H9 (cell line): ENCODE data around the gene RAI1. TPM values are rescaled to one million over a fixed set of nuclear protein-coding genes. Genes with fewer than 3 reads are reported as not detected.

Experiments
- DNase-seq: peaks from one replicate; pipeline ENCODE4 v3.0.0-alpha.2; 2017
- H2AFZ ChIP-seq: one replicate; pipeline ENCODE4 v1.6.1; 2013; ENCODE audit warnings: mild to moderate bottlenecking, low read length, control low read depth, moderate library complexity
- H2AK5ac ChIP-seq: 2 replicates; pipeline ENCODE4 v1.6.1; 2013; ENCODE audit warnings: low read length, control low read depth, mixed read lengths; ENCODE audit not compliant: insufficient read length
- H2BK120ac ChIP-seq: one replicate; pipeline ENCODE4 v1.6.1; 2013; ENCODE audit warnings: low read depth, mild to moderate bottlenecking, low read length, control low read depth, inconsistent platforms; ENCODE audit not compliant: poor library complexity, severe bottlenecking
- H2BK12ac ChIP-seq: 2 replicates; pipeline ENCODE4 v1.6.1; 2013; ENCODE audit warnings: low read length, control low read depth, mixed read lengths, low read depth; ENCODE audit not compliant: insufficient read length
- H2BK15ac ChIP-seq: 2 replicates; pipeline ENCODE4 v1.6.1; 2013; ENCODE audit warnings: low read depth, low read length, control low read depth
- H2BK20ac ChIP-seq: one replicate; pipeline ENCODE4 v1.6.1; 2013; ENCODE audit warnings: low read depth, mild to moderate bottlenecking, low read length, control low read depth, inconsistent platforms; ENCODE audit not compliant: poor library complexity, severe bottlenecking
- H2BK5ac ChIP-seq: 2 replicates; pipeline ENCODE4 v1.6.1; 2013; ENCODE audit warnings: low read length, control low read depth, mixed read lengths; ENCODE audit not compliant: insufficient read length
- H3K14ac ChIP-seq: 2 replicates; pipeline ENCODE4 v1.6.1; 2013; ENCODE audit warnings: low read length, control low read depth; ENCODE audit not compliant: insufficient read depth
- H3K18ac ChIP-seq: 2 replicates; pipeline ENCODE4 v1.6.1; 2013; ENCODE audit warnings: low read depth, mild to moderate bottlenecking, mixed read lengths, low read length, control low read depth; ENCODE audit not compliant: insufficient read length
- H3K23ac ChIP-seq: 2 replicates; pipeline ENCODE4 v1.6.1; 2013; ENCODE audit warnings: low read length, control low read depth, mixed read lengths, low read depth; ENCODE audit not compliant: insufficient read length
- H3K23me2 ChIP-seq: 2 replicates; pipeline ENCODE4 v1.6.1; 2013; ENCODE audit warnings: low read depth, mild to moderate bottlenecking, mixed read lengths, low read length, control low read depth; ENCODE audit not compliant: insufficient read length, poor library complexity, severe bottlenecking
- H3K27ac ChIP-seq: 2 replicates; pipeline ENCODE4 v1.5.1; 2013; ENCODE audit warnings: low read length, control low read depth, mixed read lengths, low read depth; ENCODE audit not compliant: insufficient read length
- H3K27me3 ChIP-seq: 2 replicates; pipeline ENCODE4 v1.6.1; 2013; ENCODE audit warnings: low read length, control low read depth, inconsistent platforms; ENCODE audit not compliant: insufficient read depth
- H3K4ac ChIP-seq: 2 replicates; pipeline ENCODE4 v1.6.1; 2013; ENCODE audit warnings: low read depth, mild to moderate bottlenecking, control low read depth, inconsistent platforms, low read length, moderate library complexity
- H3K4me1 ChIP-seq: 2 replicates; pipeline ENCODE4 v1.6.1; 2013; ENCODE audit warnings: low read length, control low read depth, inconsistent platforms; ENCODE audit not compliant: insufficient read depth
- H3K4me2 ChIP-seq: 2 replicates; pipeline ENCODE4 v1.6.1; 2013; ENCODE audit warnings: low read length, control low read depth, mixed read lengths; ENCODE audit not compliant: insufficient read length, insufficient read depth
- H3K56ac ChIP-seq: 2 replicates; pipeline ENCODE4 v1.6.1; 2013; ENCODE audit warnings: low read depth, mild to moderate bottlenecking, mixed read lengths, low read length, control low read depth; ENCODE audit not compliant: insufficient read length
- H3K79me1 ChIP-seq: 2 replicates; pipeline ENCODE4 v1.6.1; 2013; ENCODE audit warnings: low read depth, mild to moderate bottlenecking, moderate library complexity, low read length, control low read depth, inconsistent platforms; ENCODE audit not compliant: insufficient read depth, poor library complexity, severe bottlenecking
- H3K79me2 ChIP-seq: 2 replicates; pipeline ENCODE4 v1.6.1; 2013; ENCODE audit warnings: low read length, control low read depth, inconsistent platforms; ENCODE audit not compliant: insufficient read depth
- H3K9ac ChIP-seq: 2 replicates; pipeline ENCODE4 v1.6.1; 2013; ENCODE audit warnings: low read length, control low read depth, mixed read lengths; ENCODE audit not compliant: insufficient read length; ENCODE audit errors: extremely low read depth
- H3K9me3 ChIP-seq: one replicate; pipeline ENCODE4 v1.6.1; 2013; ENCODE audit warnings: low read depth, low read length, inconsistent platforms; ENCODE audit not compliant: control insufficient read depth
- H3T11ph ChIP-seq: one replicate; pipeline ENCODE4 v1.6.1; 2013; ENCODE audit warnings: mild to moderate bottlenecking, low read length, control low read depth, inconsistent platforms
- H4K20me1 ChIP-seq: one replicate; pipeline ENCODE4 v1.6.1; 2013; ENCODE audit not compliant: control insufficient read depth, insufficient read length, insufficient read depth
- H4K5ac ChIP-seq: 2 replicates; pipeline ENCODE4 v1.6.1; 2013; ENCODE audit warnings: low read depth, mild to moderate bottlenecking, mixed read lengths, low read length, control low read depth; ENCODE audit not compliant: insufficient read length
- H4K8ac ChIP-seq: replicated peaks from 2 replicates; pipeline ENCODE4 v1.6.1; 2013; ENCODE audit warnings: low read length, control low read depth, mixed read lengths, low read depth; ENCODE audit not compliant: insufficient read length
- H4K91ac ChIP-seq: 2 replicates; pipeline ENCODE4 v1.6.1; 2013; ENCODE audit warnings: low read depth, mild to moderate bottlenecking, moderate library complexity, mixed read lengths, low read length, control low read depth; ENCODE audit not compliant: insufficient read length
- H3K27ac Mint-ChIP-seq, 3 experiments: 2 replicates in 2 of 3; 3 replicates in 1 of 3; pipeline ENCODE4 v1.8.0; 2020 to 2021; ENCODE audit warnings: mixed read lengths in 3 of 3, mild to moderate bottlenecking in 1 of 3, moderate library complexity in 1 of 3
- H3K27me3 Mint-ChIP-seq: 2 replicates; pipeline ENCODE4 v1.8.0; 2021; ENCODE audit warnings: low read depth, mild to moderate bottlenecking, moderate library complexity, mixed read lengths
- H3K36me3 Mint-ChIP-seq, 3 experiments: 2 replicates in 2 of 3; 3 replicates in 1 of 3; pipeline ENCODE4 v1.8.0; 2020 to 2021; ENCODE audit warnings: low read depth in 3 of 3, mixed read lengths in 3 of 3; ENCODE audit not compliant: insufficient read depth in 1 of 3
- H3K4me1 Mint-ChIP-seq, 2 experiments: 2 replicates each; pipeline ENCODE4 v1.8.0; 2020; ENCODE audit warnings: mixed read lengths in 2 of 2
- H3K4me3 Mint-ChIP-seq, 2 experiments: 2 replicates in 1 of 2; 3 replicates in 1 of 2; pipeline ENCODE4 v1.8.0; 2020 to 2021; ENCODE audit warnings: mild to moderate bottlenecking in 2 of 2, mixed read lengths in 2 of 2, moderate library complexity in 1 of 2
- H3K9me3 Mint-ChIP-seq, 2 experiments: 2 replicates in 1 of 2; 3 replicates in 1 of 2; pipeline ENCODE4 v1.8.0; 2020; ENCODE audit warnings: mild to moderate bottlenecking in 2 of 2, mixed read lengths in 2 of 2, moderate library complexity in 1 of 2
- CTCF ChIP-seq: fragments of 200-600 bp; sonication (generic); conservative IDR thresholded peaks from 3 replicates; pipeline ENCODE4 v1.8.0; 2021; ENCODE audit warnings: antibody characterized with exemption, mild to moderate bottlenecking
- WGBS: extraction: QIAGEN DNeasy Blood & Tissue Kit; methylation state at CpG from one replicate; pipeline ENCODE4 v1.1.7; 2013; ENCODE audit warnings: missing lambda C conversion rate, low lambda C conversion rate, mixed read lengths; ENCODE audit not compliant: insufficient read length; ENCODE audit errors: extremely low coverage; 5-methylcytosine and 5-hydroxymethylcytosine counted together
- total RNA-seq: library from RNA; stranded (reverse); gene quantifications from 2 replicates; pipeline ENCODE4 v1.2.1, GENCODE V29; 2021

Gene RAI1
- total RNA-seq, 1 experiment from 2014 or later, result 1.5 TPM

GRCh38 chr17:17855976-17856375 lies 174.7 kb downstream of the RAI1 start:
- Histone ChIP-seq H3T11ph (no peak overlapping the region), H3K23ac (no peak overlapping the region), H3K4me2 (no peak overlapping the region), H4K91ac (no peak overlapping the region), H3K79me1 (no peaks in the 10 kb centered on the region), H3K79me2 (no peaks in the 10 kb centered on the region), H3K18ac (no peak overlapping the region), H3K23me2 (no peaks in the 10 kb centered on the region), H2BK20ac (no peak overlapping the region), H2BK12ac (no peak overlapping the region), H3K27ac (no peak overlapping the region), H3K9ac (no peak overlapping the region), H4K8ac (no peak overlapping the region), H2BK5ac (no peak overlapping the region), H3K4ac (no peak overlapping the region), H2BK15ac (no peak overlapping the region), H4K5ac (no peak overlapping the region), H3K9me3 (no peaks in the 10 kb centered on the region), H4K20me1 (no peaks in the 10 kb centered on the region), H3K56ac (no peak overlapping the region), H2AFZ (no peak overlapping the region), H3K27me3 (no peaks in the 10 kb centered on the region), H2BK120ac (no peak overlapping the region), H3K4me1 (no peaks in the 10 kb centered on the region), H2AK5ac (no peak overlapping the region), H3K14ac (no peak overlapping the region)
- WGBS, result no CpG with 5 or more reads among the region's 3 CpGs
- peaks cover 20 to 29% of the 10 kb centered on the region in 2 experiments for H3K4me1 Mint-ChIP-seq
- TF ChIP-seq CTCF, result no peak
- no peak overlapping the region for H3K27ac Mint-ChIP-seq
- no peak for DNase-seq
- no peaks in the 10 kb centered on the region; the same call in none of the 2 replicates for H3K27me3 Mint-ChIP-seq
- H3K4me3 Mint-ChIP-seq, result no peak overlapping the region
- no peaks in the 10 kb centered on the region for H3K9me3 Mint-ChIP-seq
- no peaks in the 10 kb centered on the region for H3K36me3 Mint-ChIP-seq
